ENCODE results near the gene PCNX1.

DNA sequence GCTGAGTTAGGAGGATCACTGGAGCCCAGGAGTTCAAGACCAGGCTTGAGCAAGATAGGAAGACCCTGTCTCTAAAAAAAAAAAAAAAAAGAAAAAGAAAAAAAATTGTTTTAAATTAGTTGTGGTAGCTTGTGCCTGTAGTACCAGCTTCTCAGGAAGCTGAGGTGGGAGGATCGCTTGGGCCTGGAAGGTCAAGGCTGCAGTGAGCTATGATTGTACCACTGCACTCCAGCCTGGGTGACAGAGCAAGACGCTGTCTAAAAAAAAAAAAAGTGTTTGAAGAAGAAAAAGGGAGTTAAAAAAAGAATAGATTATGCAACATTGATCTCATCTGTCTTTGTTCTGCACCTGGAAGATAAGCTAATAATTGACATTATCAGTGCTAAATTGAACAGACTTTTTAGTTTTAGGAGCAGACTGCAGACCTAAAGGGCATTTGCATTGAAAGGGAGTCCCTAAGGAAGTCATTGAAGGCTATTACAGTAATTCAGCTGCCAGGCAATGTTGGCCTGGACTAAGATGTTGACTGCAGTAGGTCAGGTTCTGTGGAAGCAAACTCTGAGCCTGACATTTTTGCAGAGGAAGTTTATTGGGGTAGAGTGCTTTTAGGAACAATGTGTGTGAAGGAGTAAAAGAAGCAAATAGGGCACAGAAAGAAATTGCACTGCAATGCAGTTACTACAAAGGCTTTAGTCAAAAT, 215.8 kb downstream of the PCNX1 start:
- TF ChIP-seq, protein P1, sequence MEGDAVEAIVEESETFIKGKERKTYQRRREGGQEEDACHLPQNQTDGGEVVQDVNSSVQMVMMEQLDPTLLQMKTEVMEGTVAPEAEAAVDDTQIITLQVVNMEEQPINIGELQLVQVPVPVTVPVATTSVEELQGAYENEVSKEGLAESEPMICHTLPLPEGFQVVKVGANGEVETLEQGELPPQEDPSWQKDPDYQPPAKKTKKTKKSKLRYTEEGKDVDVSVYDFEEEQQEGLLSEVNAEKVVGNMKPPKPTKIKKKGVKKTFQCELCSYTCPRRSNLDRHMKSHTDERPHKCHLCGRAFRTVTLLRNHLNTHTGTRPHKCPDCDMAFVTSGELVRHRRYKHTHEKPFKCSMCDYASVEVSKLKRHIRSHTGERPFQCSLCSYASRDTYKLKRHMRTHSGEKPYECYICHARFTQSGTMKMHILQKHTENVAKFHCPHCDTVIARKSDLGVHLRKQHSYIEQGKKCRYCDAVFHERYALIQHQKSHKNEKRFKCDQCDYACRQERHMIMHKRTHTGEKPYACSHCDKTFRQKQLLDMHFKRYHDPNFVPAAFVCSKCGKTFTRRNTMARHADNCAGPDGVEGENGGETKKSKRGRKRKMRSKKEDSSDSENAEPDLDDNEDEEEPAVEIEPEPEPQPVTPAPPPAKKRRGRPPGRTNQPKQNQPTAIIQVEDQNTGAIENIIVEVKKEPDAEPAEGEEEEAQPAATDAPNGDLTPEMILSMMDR (IDR thresholded peaks at IDR 0.05) = no peak
- TF ChIP-seq POLR2A (IDR thresholded peaks at IDR 0.05) = no peak
- TF ChIP-seq POLR2AphosphoS5 (IDR thresholded peaks at IDR 0.05) = no peak
